ENCODE data around the gene RC3H2. TPM values are rescaled to one million over a fixed set of nuclear protein-coding genes. Genes with fewer than 3 reads are reported as not detected.

Gene RC3H2
- total and polyA plus RNA-seq, 2 of the 13 experiments (the other 11 are each of a cell fraction or from before 2014, with no cell fraction given), result 21.0 to 36.4 TPM

GRCh38 chr9:122904823-122905710 lies at the start of gene RC3H2 (continued):
- TF ChIP-seq NFRKB (IDR thresholded peaks at IDR 0.05) (no peak), ZFP82 (CRISPR knock-in tag; IDR thresholded peaks at IDR 0.05; ENCODE audit: borderline replicate concordance) (peak; percentile 75; the same call in 1 of the 2 replicates), FOXP1 (IDR thresholded peaks at IDR 0.05) (no peak), FOXP1 (CRISPR knock-in tag; IDR thresholded peaks at IDR 0.05) (no peak), SOX5 (CRISPR knock-in tag; IDR thresholded peaks at IDR 0.05; ENCODE audit: borderline replicate concordance) (no peak; the same call in 1 of the 2 replicates), GMEB2 (CRISPR knock-in tag; IDR thresholded peaks at IDR 0.05; ENCODE audit: low read depth) (no peak), RBFOX2 (IDR thresholded peaks at IDR 0.05; ENCODE audit: low read depth, low read length) (peak; percentile 95), ZFP37 (CRISPR knock-in tag; IDR thresholded peaks at IDR 0.05; ENCODE audit: borderline replicate concordance) (0 out of 2 replicates have a peak, but pooled peaks have one; percentile 48), ZNF138 (CRISPR knock-in tag; IDR thresholded peaks at IDR 0.05; ENCODE audit: low read depth) (no peak), GRHL1 (CRISPR knock-in tag; conservative IDR thresholded peaks at IDR 0.05) (no peak), RXRA (CRISPR knock-in tag; IDR thresholded peaks at IDR 0.05) (peak; percentile 53; the same call in 1 of the 2 replicates), ZBTB8A (CRISPR knock-in tag; IDR thresholded peaks at IDR 0.05; ENCODE audit: borderline replicate concordance, low read depth) (no peak), ZNF276 (CRISPR knock-in tag; IDR thresholded peaks at IDR 0.05; ENCODE audit: low read depth) (no peak; the same call in 1 of the 2 replicates), PBX3 (CRISPR knock-in tag; IDR thresholded peaks at IDR 0.05; ENCODE audit: borderline replicate concordance) (no peak), ZNF550 (CRISPR knock-in tag; IDR thresholded peaks at IDR 0.05; ENCODE audit: borderline replicate concordance) (no peak), ZNF564 (CRISPR knock-in tag; IDR thresholded peaks at IDR 0.05) (no peak), ZNF792 (CRISPR knock-in tag; IDR thresholded peaks at IDR 0.05) (peak; percentile 18; the same call in 1 of the 2 replicates), DZIP1 (CRISPR knock-in tag; IDR thresholded peaks at IDR 0.05) (no peak), KLF16 (CRISPR knock-in tag; IDR thresholded peaks at IDR 0.05) (peak in 1 of 2 experiments; percentile 49; a peak in 2 of 4 replicates), SMAD1 (CRISPR knock-in tag; IDR thresholded peaks at IDR 0.05; ENCODE audit: borderline replicate concordance, low read depth) (no peak)
